Hepatocyte (in vitro differentiated cells): ENCODE data around the gene SLC16A8.

ENCODE experiments used
- CTCF ChIP-seq: fragments of 200-600 bp; sonication (generic); IDR thresholded peaks from 2 replicates; pipeline ENCODE4 v1.5.1; 2016; ENCODE audit warnings: antibody characterized with exemption, mild to moderate bottlenecking; ENCODE audit not compliant: poor library complexity
- EZH2 ChIP-seq: fragments of 200-600 bp; sonication (generic); IDR thresholded peaks from 2 replicates; pipeline ENCODE4 v1.6.1; 2016; ENCODE audit warnings: antibody characterized with exemption, mild to moderate bottlenecking, borderline replicate concordance
- EZH2phosphoT487 ChIP-seq: fragments of 200-600 bp; sonication (generic); IDR thresholded peaks from one replicate; pipeline ENCODE4 v1.6.1; 2018; ENCODE audit warnings: antibody characterized with exemption, mild to moderate bottlenecking, low read depth, moderate library complexity; ENCODE audit not compliant: unreplicated experiment, severe bottlenecking

GRCh38 chr22:38035530-38035885 is 48.5 kb downstream of the SLC16A8 start:
- TF ChIP-seq CTCF (no peak), EZH2 (no peak), EZH2phosphoT487 (no peak)
